ENCODE results near the gene RHNO1.

Gene RHNO1

DNA sequence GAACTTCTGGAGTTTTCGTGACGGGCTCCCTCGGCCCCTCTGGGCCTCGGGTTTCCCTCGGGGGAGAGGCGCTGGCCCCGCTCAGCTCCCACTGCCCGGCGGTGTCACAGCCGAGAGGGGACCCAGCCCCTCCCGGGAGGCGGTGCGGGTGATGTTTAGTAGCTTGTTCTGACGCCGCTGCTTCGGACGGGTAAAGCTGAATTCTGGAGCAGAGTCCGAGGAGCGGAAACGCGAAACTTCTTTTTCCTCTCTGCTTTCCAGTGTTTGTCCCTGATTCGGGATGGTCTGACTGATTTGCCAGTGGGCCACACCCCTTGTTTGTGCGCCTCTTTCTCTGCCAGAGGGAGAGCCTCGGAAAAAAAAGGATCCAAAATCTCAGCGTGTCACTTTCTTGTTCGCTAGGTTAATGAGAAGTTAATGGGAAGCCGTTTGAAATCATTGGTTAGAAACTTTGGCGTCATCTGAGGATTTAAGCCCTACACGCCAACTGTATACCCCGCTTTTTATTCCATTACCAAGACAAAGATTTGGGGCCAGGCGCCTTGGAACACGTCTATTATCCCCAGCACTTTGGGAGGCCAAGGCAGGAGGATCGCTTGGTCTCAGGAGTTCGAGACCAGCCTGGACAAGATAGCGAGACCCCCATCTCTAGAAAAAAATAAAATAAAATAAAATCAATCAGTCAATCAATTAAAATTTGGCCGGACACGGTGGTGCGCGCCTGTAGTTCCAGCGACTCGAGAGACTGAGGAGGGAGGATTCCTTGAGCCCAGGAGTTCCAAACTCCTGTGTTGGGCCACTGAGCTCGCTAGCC is 14.4 kb downstream of the RHNO1 start:
- H3K27me3 ChIP-seq (ENCODE audit: control insufficient read depth, insufficient read depth, low read length), result no peaks in the 10 kb centered on the region

DNA sequence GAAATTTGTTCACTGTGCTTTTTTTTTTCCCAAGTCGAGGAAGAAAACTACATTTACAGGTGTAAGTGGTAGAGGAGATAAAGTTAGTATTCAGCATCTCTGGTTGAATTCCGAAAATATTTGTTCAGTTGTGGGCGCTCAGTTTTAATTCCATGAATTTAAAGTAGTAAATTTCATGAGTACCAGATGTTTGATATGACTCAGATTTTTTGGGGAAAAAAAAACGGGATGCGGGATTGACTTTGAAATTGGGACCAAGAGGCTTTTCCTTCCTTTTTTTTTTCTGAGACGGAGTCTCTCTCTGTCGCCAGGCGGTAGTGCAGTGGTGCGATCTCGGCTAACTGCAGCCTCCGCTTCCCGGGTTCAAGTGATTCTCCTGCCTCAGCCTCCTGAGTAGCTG is 15.2 kb downstream of the RHNO1 start:
- H3K4me1 ChIP-seq (ENCODE audit: control insufficient read depth, insufficient read depth, low read length), result no peaks in the 10 kb centered on the region
- no peak overlapping the region for H3K9ac ChIP-seq (ENCODE audit: low read depth, low read length)
- no peaks in the 10 kb centered on the region for H3K27me3 ChIP-seq (ENCODE audit: control insufficient read depth, insufficient read depth, low read length)
- H3K36me3 ChIP-seq (ENCODE audit: control insufficient read depth, insufficient read depth, low read length), result peaks cover 14% of the 10 kb centered on the region
- no peaks in the 10 kb centered on the region for H3K9me3 ChIP-seq (ENCODE audit: control insufficient read depth, insufficient read depth, low read length)
- no peak overlapping the region for H3K4me3 ChIP-seq (ENCODE audit: low read depth, low read length)

More for the DNA sequence above, 14.4 kb downstream of the RHNO1 start:
- peak overlapping the region; percentile 77 for H3K4me3 ChIP-seq (ENCODE audit: low read depth, low read length)
- H3K36me3 ChIP-seq (ENCODE audit: control insufficient read depth, insufficient read depth, low read length), result peaks cover 20% of the 10 kb centered on the region
- H3K4me1 ChIP-seq (ENCODE audit: control insufficient read depth, insufficient read depth, low read length), result no peaks in the 10 kb centered on the region
- no peaks in the 10 kb centered on the region for H3K9me3 ChIP-seq (ENCODE audit: control insufficient read depth, insufficient read depth, low read length)
- peak overlapping the region; percentile 61 for H3K9ac ChIP-seq (ENCODE audit: low read depth, low read length)

DNA sequence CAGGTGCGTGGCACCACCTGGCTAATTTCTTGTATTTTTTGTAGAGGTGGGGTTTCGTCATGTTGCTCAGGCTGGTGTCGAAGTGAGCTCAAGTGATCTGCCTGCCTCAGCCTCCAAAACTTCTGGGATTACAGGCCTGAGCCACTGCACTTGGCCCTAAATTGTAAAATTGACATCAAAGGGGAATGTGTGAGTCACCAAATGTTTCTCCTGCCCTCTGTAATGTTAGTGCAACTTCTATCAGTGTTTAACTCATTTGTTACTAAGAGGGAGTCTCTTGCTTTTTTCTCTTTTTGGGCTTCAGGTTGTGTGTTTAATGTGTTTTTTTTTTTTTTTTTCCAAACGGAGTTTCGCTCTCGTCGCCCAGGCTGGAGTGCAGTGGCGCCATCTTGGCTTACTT is 16.0 kb downstream of the RHNO1 start:
- Histone ChIP-seq H3K4me1 (ENCODE audit: control insufficient read depth, insufficient read depth, low read length) (no peaks in the 10 kb centered on the region), H3K4me3 (ENCODE audit: low read depth, low read length) (no peak overlapping the region), H3K9ac (ENCODE audit: low read depth, low read length) (no peak overlapping the region)

DNA sequence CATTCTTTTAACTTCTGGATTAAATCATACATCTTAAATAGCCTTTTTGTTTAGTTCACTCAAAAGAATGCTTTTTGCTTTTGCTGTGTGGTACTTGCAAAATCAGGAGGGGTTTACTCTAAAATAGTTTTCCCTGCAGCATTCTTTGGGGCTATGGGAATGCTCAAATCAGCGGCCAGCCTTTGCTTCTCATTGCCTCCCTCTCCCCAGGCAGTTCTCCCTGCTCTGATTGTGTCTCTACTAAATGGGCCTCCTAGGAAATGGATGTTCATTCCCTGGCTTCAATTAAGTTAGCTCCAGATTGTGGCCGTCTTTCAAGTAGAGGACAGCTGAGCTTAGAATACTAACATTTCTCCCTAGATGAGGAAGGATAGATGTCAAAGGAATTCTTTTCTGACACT is 18.0 kb downstream of the RHNO1 start:
- no peak overlapping the region for H3K4me3 ChIP-seq (ENCODE audit: low read depth, low read length)
- no peaks in the 10 kb centered on the region for H3K9me3 ChIP-seq (ENCODE audit: control insufficient read depth, insufficient read depth, low read length)
- no peaks in the 10 kb centered on the region for H3K36me3 ChIP-seq (ENCODE audit: control insufficient read depth, insufficient read depth, low read length)
- no peaks in the 10 kb centered on the region for H3K27me3 ChIP-seq (ENCODE audit: control insufficient read depth, insufficient read depth, low read length)
- H3K9ac ChIP-seq (ENCODE audit: low read depth, low read length), result no peak overlapping the region
- no peaks in the 10 kb centered on the region for H3K4me1 ChIP-seq (ENCODE audit: control insufficient read depth, insufficient read depth, low read length)

More for the DNA sequence above, 16.0 kb downstream of the RHNO1 start:
- Histone ChIP-seq H3K27me3 (ENCODE audit: control insufficient read depth, insufficient read depth, low read length) (no peaks in the 10 kb centered on the region), H3K9me3 (ENCODE audit: control insufficient read depth, insufficient read depth, low read length) (no peaks in the 10 kb centered on the region), H3K36me3 (ENCODE audit: control insufficient read depth, insufficient read depth, low read length) (peaks cover 10% of the 10 kb centered on the region)

DNA sequence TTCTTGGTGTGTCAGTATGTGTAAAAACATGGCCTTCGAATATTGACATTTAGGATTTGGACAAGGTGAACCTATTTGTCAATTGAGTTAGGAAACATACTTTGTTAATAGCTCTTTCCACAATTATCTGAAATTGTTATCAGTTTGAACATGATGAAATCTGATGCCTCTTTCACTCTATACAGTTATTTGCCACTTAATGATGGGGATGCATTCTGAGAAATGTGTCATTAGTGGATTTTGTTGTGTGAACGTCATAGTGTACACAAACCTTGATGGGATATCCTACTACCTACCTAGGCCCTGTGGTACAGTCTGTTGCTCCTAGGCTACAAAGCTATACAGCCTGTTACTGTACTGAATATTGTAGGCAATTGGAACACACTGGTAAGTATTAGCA is 18.5 kb downstream of the RHNO1 start:
- Histone ChIP-seq H3K9ac (ENCODE audit: low read depth, low read length) (no peak overlapping the region), H3K27me3 (ENCODE audit: control insufficient read depth, insufficient read depth, low read length) (no peaks in the 10 kb centered on the region), H3K4me3 (ENCODE audit: low read depth, low read length) (no peak overlapping the region), H3K4me1 (ENCODE audit: control insufficient read depth, insufficient read depth, low read length) (no peaks in the 10 kb centered on the region), H3K9me3 (ENCODE audit: control insufficient read depth, insufficient read depth, low read length) (no peaks in the 10 kb centered on the region), H3K36me3 (ENCODE audit: control insufficient read depth, insufficient read depth, low read length) (no peaks in the 10 kb centered on the region)

DNA sequence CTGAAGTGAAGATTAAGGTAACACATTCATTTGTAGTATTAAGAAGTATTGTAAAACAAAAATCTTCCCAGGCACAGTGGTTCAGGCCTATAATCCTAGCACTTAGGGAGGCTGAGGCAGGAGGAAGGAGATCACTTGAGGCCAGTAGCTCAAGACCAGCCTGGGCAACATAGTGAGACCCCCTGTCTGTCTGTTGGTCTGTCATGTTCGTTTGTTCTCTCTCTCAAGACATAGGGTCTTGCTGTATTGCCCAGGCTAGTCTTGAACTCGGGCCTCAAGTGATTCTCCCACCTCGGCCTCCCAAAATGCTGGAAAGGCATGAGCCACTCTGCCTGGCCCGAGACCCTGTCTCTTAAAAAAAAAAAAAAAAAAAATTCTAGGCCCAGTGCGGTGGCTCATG is 20.4 kb downstream of the RHNO1 start:
- H3K4me1 ChIP-seq (ENCODE audit: control insufficient read depth, insufficient read depth, low read length), result peaks cover 2% of the 10 kb centered on the region
- H3K4me3 ChIP-seq (ENCODE audit: low read depth, low read length), result no peak overlapping the region
- H3K27me3 ChIP-seq (ENCODE audit: control insufficient read depth, insufficient read depth, low read length), result no peaks in the 10 kb centered on the region
- H3K9me3 ChIP-seq (ENCODE audit: control insufficient read depth, insufficient read depth, low read length), result no peaks in the 10 kb centered on the region
- H3K9ac ChIP-seq (ENCODE audit: low read depth, low read length), result no peak overlapping the region
- no peaks in the 10 kb centered on the region for H3K36me3 ChIP-seq (ENCODE audit: control insufficient read depth, insufficient read depth, low read length)

DNA sequence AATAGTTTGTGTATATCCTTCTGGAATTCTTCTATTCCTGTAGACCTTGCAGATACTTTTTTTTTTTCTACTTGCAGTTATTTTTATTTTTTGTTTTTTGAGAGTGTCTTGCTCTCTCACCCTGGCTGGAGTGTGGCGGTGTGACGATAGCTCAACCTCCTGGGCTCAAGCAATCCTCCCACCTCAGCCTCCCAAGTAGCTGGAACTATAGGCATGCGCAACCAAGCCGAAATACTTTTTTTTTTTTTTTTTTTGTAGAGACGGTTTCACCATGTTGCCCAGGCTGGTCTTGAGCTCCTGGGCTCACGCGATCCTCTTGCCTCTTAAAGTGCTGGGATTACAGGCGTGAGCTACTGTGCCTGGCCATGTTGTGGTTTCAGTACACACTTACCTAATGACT is 23.6 kb downstream of the RHNO1 start:
- H3K27me3 ChIP-seq (ENCODE audit: control insufficient read depth, insufficient read depth, low read length), result no peaks in the 10 kb centered on the region
- H3K9ac ChIP-seq (ENCODE audit: low read depth, low read length), result no peak overlapping the region
- no peaks in the 10 kb centered on the region for H3K36me3 ChIP-seq (ENCODE audit: control insufficient read depth, insufficient read depth, low read length)
- H3K4me3 ChIP-seq (ENCODE audit: low read depth, low read length), result no peak overlapping the region
- H3K9me3 ChIP-seq (ENCODE audit: control insufficient read depth, insufficient read depth, low read length), result no peaks in the 10 kb centered on the region
- H3K4me1 ChIP-seq (ENCODE audit: control insufficient read depth, insufficient read depth, low read length), result peaks cover 2% of the 10 kb centered on the region

DNA sequence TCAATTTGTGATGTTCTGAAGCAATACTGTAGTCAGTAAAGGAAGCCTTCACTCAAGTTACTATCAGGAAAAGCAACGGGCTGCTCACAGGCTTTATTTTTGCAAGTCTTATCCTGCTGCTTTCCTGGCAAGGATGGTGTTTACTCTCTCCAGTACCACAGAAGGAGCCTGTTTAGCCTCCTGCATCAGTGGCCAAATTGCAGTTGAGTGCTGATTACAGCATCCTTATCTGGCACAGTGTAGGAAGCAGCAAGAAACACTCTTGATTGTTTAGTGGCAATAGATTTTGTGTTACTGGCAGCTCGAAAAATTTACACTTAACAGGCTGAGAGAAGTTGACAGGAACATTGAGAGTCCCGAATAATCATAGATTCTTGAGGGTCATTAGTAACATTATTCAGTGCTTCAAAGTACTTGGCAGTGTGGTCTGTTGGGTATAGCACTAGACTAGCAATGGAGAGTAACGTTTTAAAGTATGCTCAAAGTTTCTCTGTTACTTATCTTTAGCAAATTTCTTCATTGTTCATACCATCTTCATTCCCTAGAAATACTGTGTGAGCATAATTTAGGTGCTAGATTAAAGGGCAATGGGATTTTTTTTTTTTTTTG is 25.4 kb downstream of the RHNO1 start:
- Histone ChIP-seq H3K9ac (ENCODE audit: low read depth, low read length) (no peak overlapping the region), H3K4me3 (ENCODE audit: low read depth, low read length) (no peak overlapping the region), H3K9me3 (ENCODE audit: control insufficient read depth, insufficient read depth, low read length) (no peaks in the 10 kb centered on the region), H3K36me3 (ENCODE audit: control insufficient read depth, insufficient read depth, low read length) (no peaks in the 10 kb centered on the region), H3K27me3 (ENCODE audit: control insufficient read depth, insufficient read depth, low read length) (no peaks in the 10 kb centered on the region), H3K4me1 (ENCODE audit: control insufficient read depth, insufficient read depth, low read length) (peaks cover 2% of the 10 kb centered on the region)

DNA sequence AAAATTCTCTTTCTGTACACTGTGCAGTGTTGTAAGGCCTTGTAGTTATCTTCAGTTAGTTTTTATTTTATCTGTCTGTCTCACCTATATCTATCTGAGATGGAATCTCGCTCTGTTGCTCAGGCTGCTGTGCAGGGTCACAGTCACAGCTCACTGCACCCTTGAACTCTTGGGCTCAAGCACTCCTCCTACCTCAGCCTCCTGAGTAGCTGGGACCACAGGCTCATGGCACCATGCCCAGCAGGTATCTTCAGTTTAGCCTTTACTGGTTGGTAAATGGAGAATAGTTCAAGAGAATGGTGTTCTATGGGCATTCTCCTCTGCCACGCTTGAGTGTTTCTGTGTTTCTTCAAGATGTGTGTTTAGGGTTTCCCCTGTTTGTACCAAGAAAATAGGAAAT is 27.2 kb downstream of the RHNO1 start:
- Histone ChIP-seq H3K27me3 (ENCODE audit: control insufficient read depth, insufficient read depth, low read length) (no peaks in the 10 kb centered on the region), H3K9me3 (ENCODE audit: control insufficient read depth, insufficient read depth, low read length) (no peaks in the 10 kb centered on the region), H3K4me3 (ENCODE audit: low read depth, low read length) (no peak overlapping the region), H3K36me3 (ENCODE audit: control insufficient read depth, insufficient read depth, low read length) (no peaks in the 10 kb centered on the region), H3K9ac (ENCODE audit: low read depth, low read length) (no peak overlapping the region), H3K4me1 (ENCODE audit: control insufficient read depth, insufficient read depth, low read length) (peaks cover 2% of the 10 kb centered on the region)

DNA sequence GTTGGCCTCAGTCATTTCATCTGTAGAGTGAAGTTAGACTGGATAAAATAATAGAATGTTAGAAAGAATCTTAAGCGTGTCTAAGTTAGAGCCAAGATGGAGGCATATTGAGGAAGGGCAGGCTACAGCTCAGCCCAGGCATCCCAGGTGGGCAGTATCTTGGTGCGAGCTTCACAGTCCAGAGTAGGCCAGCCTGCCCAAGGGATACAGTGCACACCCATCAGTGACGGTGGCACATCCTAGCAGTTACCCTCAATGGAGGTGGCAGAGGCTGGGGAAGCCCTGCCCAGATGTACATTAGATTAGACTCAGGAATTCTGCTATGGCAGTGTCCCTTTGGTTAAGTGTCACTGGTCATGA is 35.2 kb downstream of the RHNO1 start:
- Histone ChIP-seq H3K4me3 (ENCODE audit: low read depth, low read length) (no peak overlapping the region), H3K27me3 (ENCODE audit: control insufficient read depth, insufficient read depth, low read length) (no peaks in the 10 kb centered on the region), H3K36me3 (ENCODE audit: control insufficient read depth, insufficient read depth, low read length) (no peaks in the 10 kb centered on the region), H3K9ac (ENCODE audit: low read depth, low read length) (no peak overlapping the region), H3K4me1 (ENCODE audit: control insufficient read depth, insufficient read depth, low read length) (peaks cover 12% of the 10 kb centered on the region), H3K9me3 (ENCODE audit: control insufficient read depth, insufficient read depth, low read length) (no peaks in the 10 kb centered on the region)

DNA sequence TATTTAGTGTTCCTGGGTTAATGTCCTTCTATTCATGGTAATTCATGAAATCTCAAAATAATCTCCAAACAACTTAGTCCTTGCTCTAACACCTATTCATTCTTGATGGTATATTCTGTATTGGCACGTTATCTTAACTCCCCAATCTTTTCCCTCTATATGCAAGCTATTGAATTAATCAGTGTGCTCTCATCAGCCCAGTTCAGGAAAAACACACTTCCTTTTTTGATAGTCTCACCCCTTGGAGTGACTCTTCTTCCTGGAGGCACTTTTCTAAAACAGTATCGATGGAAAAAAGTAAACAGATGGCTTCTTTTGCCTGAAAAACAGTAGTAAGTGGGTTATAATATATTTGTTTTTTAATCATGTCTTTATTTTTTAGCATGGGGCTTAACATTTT is 42.2 kb downstream of the RHNO1 start:
- Histone ChIP-seq H3K4me1 (ENCODE audit: control insufficient read depth, insufficient read depth, low read length) (peaks cover 6% of the 10 kb centered on the region), H3K27me3 (ENCODE audit: control insufficient read depth, insufficient read depth, low read length) (no peaks in the 10 kb centered on the region), H3K4me3 (ENCODE audit: low read depth, low read length) (no peak overlapping the region), H3K9me3 (ENCODE audit: control insufficient read depth, insufficient read depth, low read length) (no peaks in the 10 kb centered on the region), H3K36me3 (ENCODE audit: control insufficient read depth, insufficient read depth, low read length) (no peaks in the 10 kb centered on the region), H3K9ac (ENCODE audit: low read depth, low read length) (no peak overlapping the region)

DNA sequence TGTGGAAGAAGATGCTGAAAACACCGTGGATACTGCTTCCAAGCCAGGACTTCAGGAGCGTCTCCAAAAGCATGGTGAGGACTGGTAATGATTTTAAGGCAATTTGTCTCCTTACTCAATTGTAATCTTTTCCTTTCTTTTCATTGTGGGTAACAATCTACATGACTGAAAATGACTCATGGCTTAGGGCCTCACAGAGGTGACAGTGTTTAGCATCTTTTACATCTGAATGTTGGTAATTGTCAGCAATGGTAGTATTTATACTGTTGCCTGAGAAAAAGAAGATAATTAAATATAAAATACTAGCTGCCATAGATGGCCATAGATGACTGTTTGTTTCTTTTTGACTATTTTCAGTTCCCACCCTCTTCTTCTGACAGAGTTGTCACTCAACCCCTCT is 45.3 kb downstream of the RHNO1 start:
- H3K9me3 ChIP-seq (ENCODE audit: control insufficient read depth, insufficient read depth, low read length), result no peaks in the 10 kb centered on the region
- peaks cover 6% of the 10 kb centered on the region for H3K4me1 ChIP-seq (ENCODE audit: control insufficient read depth, insufficient read depth, low read length)
- no peak overlapping the region for H3K4me3 ChIP-seq (ENCODE audit: low read depth, low read length)
- H3K36me3 ChIP-seq (ENCODE audit: control insufficient read depth, insufficient read depth, low read length), result peaks cover 4% of the 10 kb centered on the region
- no peak overlapping the region for H3K9ac ChIP-seq (ENCODE audit: low read depth, low read length)
- no peaks in the 10 kb centered on the region for H3K27me3 ChIP-seq (ENCODE audit: control insufficient read depth, insufficient read depth, low read length)
